PC-3 (cell line): ENCODE measurements around the gene HAO1. TPM values are rescaled to one million over a fixed set of nuclear protein-coding genes. Genes with fewer than 3 reads are reported as not detected.

Experiments
- ATAC-seq: fragments of 200-7000 bp; cut with Tn5 transposase; 2 replicates; pipeline ENCODE4 v1.9.1; 2020; ENCODE audit warnings: mild to moderate bottlenecking, moderate library complexity
- BruUV-seq: library from RNA; stranded (reverse); fragments of 400-500 nt; replicated peaks from 2 replicates; lab custom pipeline; 2021; lab: Mats Ljungman, UMichigan
- CTCF ChIA-PET: fragments of 300-600 bp; sonication (Branson Sonifier 250); formaldehyde crosslinking; loops from one replicate; lab custom pipeline; 2022; ENCODE audit warnings: antibody characterized with exemption; lab: Charles Lee
- POLR2A ChIA-PET: fragments of 300-600 bp; sonication (Branson Sonifier 250); formaldehyde crosslinking; loops from one replicate; lab custom pipeline; 2022; ENCODE audit warnings: antibody characterized with exemption; ENCODE audit not compliant: unreplicated experiment; lab: Charles Lee
- DNase-seq: peaks from one replicate; pipeline ENCODE4 v3.0.0-alpha.2; 2015
- H2AFZ ChIP-seq: fragments of 300-600 bp; sonication (generic); 2 replicates; pipeline ENCODE4 v1.6.0; 2016; ENCODE audit warnings: antibody characterized with exemption, low read length
- H3F3A ChIP-seq: fragments of 300-600 bp; sonication (generic); one replicate; pipeline ENCODE4 v1.6.0; 2017; ENCODE audit warnings: antibody characterized with exemption, low read length, control low read depth, mild to moderate bottlenecking; ENCODE audit not compliant: unreplicated experiment
- H3K27ac ChIP-seq: fragments of 300-600 bp; sonication (generic); 2 replicates; pipeline ENCODE4 v1.5.1; 2016; ENCODE audit warnings: mild to moderate bottlenecking, low read length
- H3K27me3 ChIP-seq: fragments of 300-600 bp; sonication (generic); 2 replicates; pipeline ENCODE4 v1.6.1; 2016; ENCODE audit warnings: low read length, mixed read lengths
- H3K36me3 ChIP-seq: fragments of 300-600 bp; sonication (generic); 2 replicates; pipeline ENCODE4 v1.6.1; 2016; ENCODE audit warnings: low read depth, mixed run types, low read length, mixed read lengths
- H3K4me1 ChIP-seq: fragments of 300-600 bp; sonication (generic); 2 replicates; pipeline ENCODE4 v1.5.1; 2016; ENCODE audit warnings: low read length; ENCODE audit not compliant: insufficient read depth
- H3K4me2 ChIP-seq: fragments of 300-600 bp; sonication (generic); 2 replicates; pipeline ENCODE4 v1.6.0; 2016; ENCODE audit warnings: low read length
- H3K4me3 ChIP-seq: fragments of 300-600 bp; sonication (generic); 2 replicates; pipeline ENCODE4 v1.5.1; 2016; ENCODE audit warnings: mild to moderate bottlenecking, low read length, mixed read lengths
- H3K79me2 ChIP-seq: fragments of 300-600 bp; sonication (generic); 2 replicates; pipeline ENCODE4 v1.6.1; 2017; ENCODE audit warnings: low read length, mixed read lengths
- H3K9ac ChIP-seq: fragments of 300-600 bp; sonication (generic); 2 replicates; pipeline ENCODE4 v1.6.0; 2016; ENCODE audit warnings: mild to moderate bottlenecking, low read length
- H3K9me2 ChIP-seq: fragments of 300-600 bp; sonication (generic); replicated peaks from 2 replicates; pipeline ENCODE4 v1.6.1; 2016; ENCODE audit warnings: mixed run types, low read length, mixed read lengths
- H3K9me3 ChIP-seq: fragments of 300-600 bp; sonication (generic); 2 replicates; pipeline ENCODE4 v1.6.1; 2016; ENCODE audit warnings: low read length, mixed read lengths
- H4K20me1 ChIP-seq: fragments of 300-600 bp; sonication (generic); 2 replicates; pipeline ENCODE4 v1.6.1; 2016; ENCODE audit warnings: low read length, mixed read lengths
- CTCF ChIP-seq: fragments of 300-600 bp; sonication (generic); conservative IDR thresholded peaks from 2 replicates; pipeline ENCODE4 v1.5.1; 2017; ENCODE audit warnings: antibody characterized with exemption, low read depth, mild to moderate bottlenecking, low read length
- EZH2 ChIP-seq: fragments of 300-600 bp; sonication (generic); IDR thresholded peaks from one replicate; pipeline ENCODE4 v1.6.1; 2017; ENCODE audit warnings: antibody characterized with exemption, mild to moderate bottlenecking, low read length; ENCODE audit not compliant: unreplicated experiment
- EZH2phosphoT487 ChIP-seq: fragments of 300-600 bp; sonication (generic); IDR thresholded peaks from 2 replicates; pipeline ENCODE4 v1.6.1; 2018; ENCODE audit warnings: mild to moderate bottlenecking, antibody characterized with exemption, low read length, borderline replicate concordance
- intact Hi-C: fragments of 100-400 bp; cut with micrococcal nuclease; formaldehyde crosslinking; loops from 2 replicates; pipeline ENCODE4 v1.9.0; 2023
- total RNA-seq: library from RNA; depleted of rRNA; stranded (reverse); fragments of >200 nt; gene quantifications from 2 replicates; pipeline ENCODE4 v1.2.3, GENCODE V29; 2014

Gene HAO1
- total RNA-seq, 1 experiment from 2014 or later: 0.33 TPM

- no peaks in the 10 kb centered on the region for H3K79me2 ChIP-seq
- peak overlapping the region; percentile 96 for H3K27ac ChIP-seq
- no peak overlapping the region for H2AFZ ChIP-seq
- no peaks in the 10 kb centered on the region for H3K36me3 ChIP-seq
- TF ChIP-seq EZH2phosphoT487: no peak
- no peak for TF ChIP-seq EZH2
- peak; percentile 95 for TF ChIP-seq CTCF
- H3K9me3 ChIP-seq: no peaks in the 10 kb centered on the region
- DNase-seq (peak; percentile 84), ATAC-seq (peak; percentile 60)
- H3K9ac ChIP-seq: peak overlapping the region; percentile 52
- POLR2A ChIA-PET: no interaction called here
- H3K4me3 ChIP-seq: no peak overlapping the region
- H3K4me1 ChIP-seq: peaks cover 44% of the 10 kb centered on the region
- no peaks in the 10 kb centered on the region for H3K9me2 ChIP-seq
- no TSS peak for BruUV-seq
- H3F3A ChIP-seq: peaks cover 5% of the 10 kb centered on the region
- H3K4me2 ChIP-seq: no peak overlapping the region
- intact Hi-C loops: loop anchor here (1.0 to 5.0 kb wide), 10 partner anchors 67 to 1094 kb away; no protein-coding TSS in a partner anchor
- CTCF ChIA-PET: interaction anchor here (0.6 to 0.9 kb wide), 6 partner anchors 18 to 586 kb away, joined by 3 to 11 read pairs (median 4); no protein-coding TSS in a partner anchor
- H4K20me1 ChIP-seq: no peaks in the 10 kb centered on the region
- H3K27me3 ChIP-seq: no peaks in the 10 kb centered on the region
These were observed 80.9 kb downstream of the HAO1 start for GRCh38 chr20:7859356-7859802.

DNA sequence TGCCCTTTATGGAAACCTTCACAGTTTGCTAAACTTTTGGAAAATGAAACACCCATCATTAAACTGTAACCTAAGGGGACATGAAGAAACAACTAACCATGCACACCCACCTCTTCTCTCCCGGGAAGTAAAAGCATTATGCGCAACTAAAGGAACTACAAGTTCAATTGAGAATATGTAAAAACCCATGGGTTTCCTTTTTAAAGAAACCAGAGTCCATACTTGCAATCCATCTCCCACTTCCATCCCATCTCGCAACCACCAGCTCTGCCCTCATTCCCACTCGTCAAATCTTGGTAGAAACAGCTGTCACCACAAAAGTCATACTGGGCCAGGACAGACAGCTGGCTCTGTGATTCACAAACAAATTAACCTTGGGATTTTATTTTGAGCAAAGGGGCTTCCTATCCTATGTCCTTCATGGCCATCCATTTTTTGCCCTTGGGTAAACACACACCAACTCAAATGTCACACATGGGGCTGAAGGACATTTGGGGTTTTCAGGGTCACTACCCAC is 81.5 kb downstream of the HAO1 start:
- H3K4me2 ChIP-seq: no peak overlapping the region
- no peak overlapping the region for H3K4me3 ChIP-seq
- no peaks in the 10 kb centered on the region for H3K9me3 ChIP-seq
- H3K27me3 ChIP-seq: no peaks in the 10 kb centered on the region
- H3K9ac ChIP-seq: peak overlapping the region; percentile 52
- no peak overlapping the region for H2AFZ ChIP-seq
- H3K36me3 ChIP-seq: no peaks in the 10 kb centered on the region
- intact Hi-C loops: loop anchor here (1.0 to 5.0 kb wide), 10 partner anchors 66 to 1093 kb away; no protein-coding TSS in a partner anchor
- H3K79me2 ChIP-seq: no peaks in the 10 kb centered on the region
- ChIA-PET CTCF (interaction anchor here (0.6 to 0.9 kb wide), 6 partner anchors 17 to 586 kb away, joined by 3 to 11 read pairs (median 4); no protein-coding TSS in a partner anchor), POLR2A (no interaction called here)
- DNase-seq (no peak), ATAC-seq (no peak)
- peaks cover 5% of the 10 kb centered on the region for H3F3A ChIP-seq
- no peaks in the 10 kb centered on the region for H3K9me2 ChIP-seq
- no TSS peak for BruUV-seq
- no peak for TF ChIP-seq EZH2
- TF ChIP-seq CTCF: no peak
- TF ChIP-seq EZH2phosphoT487: no peak
- no peaks in the 10 kb centered on the region for H4K20me1 ChIP-seq
- H3K27ac ChIP-seq: peak overlapping the region; percentile 96
- H3K4me1 ChIP-seq: peaks cover 50% of the 10 kb centered on the region

DNA sequence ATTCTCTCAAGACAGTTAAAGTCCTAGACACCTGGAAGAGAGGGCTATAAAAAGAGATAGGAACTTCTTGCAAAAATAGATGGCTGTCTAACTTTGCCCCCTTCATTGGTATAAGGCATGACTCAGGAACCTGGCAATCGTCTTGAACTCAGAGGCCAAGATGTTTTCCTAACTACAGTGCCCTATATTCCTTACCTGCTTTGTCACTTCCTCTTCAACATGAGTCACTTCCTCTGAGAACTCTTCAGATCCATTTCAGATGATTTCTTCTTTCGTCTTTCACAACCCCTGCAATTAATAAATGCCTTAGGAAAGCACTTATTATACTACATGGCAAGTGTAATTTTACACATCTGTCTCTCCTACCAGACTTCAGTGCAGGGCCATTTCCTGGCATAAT is 83.5 kb downstream of the HAO1 start:
- no peak overlapping the region for H3K4me3 ChIP-seq
- no peaks in the 10 kb centered on the region for H3K79me2 ChIP-seq
- peak; percentile 95 for DNase-seq
- H2AFZ ChIP-seq: no peak overlapping the region
- TF ChIP-seq CTCF (no peak), EZH2 (no peak), EZH2phosphoT487 (no peak)
- H3K27me3 ChIP-seq: no peaks in the 10 kb centered on the region
- no peaks in the 10 kb centered on the region for H3K9me2 ChIP-seq
- no peaks in the 10 kb centered on the region for H3K36me3 ChIP-seq
- H3K9me3 ChIP-seq: no peaks in the 10 kb centered on the region
- H3K27ac ChIP-seq: peak overlapping the region; percentile 96
- no TSS peak for BruUV-seq
- POLR2A ChIA-PET: no interaction called here
- peaks cover 70% of the 10 kb centered on the region for H3K4me1 ChIP-seq
- no peaks in the 10 kb centered on the region for H4K20me1 ChIP-seq
- CTCF ChIA-PET: no interaction called here
- peak overlapping the region; percentile 45 for H3K4me2 ChIP-seq
- H3K9ac ChIP-seq: peak overlapping the region; percentile 63
- H3F3A ChIP-seq: peaks cover 8% of the 10 kb centered on the region
- intact Hi-C loops: loop anchor here (2.0 to 5.0 kb wide), 4 partner anchors 16 to 744 kb away; no protein-coding TSS in a partner anchor
- peak; percentile 83 for ATAC-seq
